MM.1S (cell line): Measurements from ENCODE around the gene LMO1.

Source experiments
- EZH2 ChIP-seq: fragments of 300-600 bp; sonication (generic); optimal IDR thresholded peaks from 2 replicates; pipeline ENCODE3; 2017; ENCODE audit warnings: low read depth, mild to moderate bottlenecking, antibody characterized with exemption, low read length, mixed read lengths
- EZH2phosphoT487 ChIP-seq: fragments of 300-600 bp; sonication (generic); IDR thresholded peaks from 2 replicates; pipeline ENCODE4 v1.6.1; 2018; ENCODE audit warnings: antibody characterized with exemption, low read length

DNA sequence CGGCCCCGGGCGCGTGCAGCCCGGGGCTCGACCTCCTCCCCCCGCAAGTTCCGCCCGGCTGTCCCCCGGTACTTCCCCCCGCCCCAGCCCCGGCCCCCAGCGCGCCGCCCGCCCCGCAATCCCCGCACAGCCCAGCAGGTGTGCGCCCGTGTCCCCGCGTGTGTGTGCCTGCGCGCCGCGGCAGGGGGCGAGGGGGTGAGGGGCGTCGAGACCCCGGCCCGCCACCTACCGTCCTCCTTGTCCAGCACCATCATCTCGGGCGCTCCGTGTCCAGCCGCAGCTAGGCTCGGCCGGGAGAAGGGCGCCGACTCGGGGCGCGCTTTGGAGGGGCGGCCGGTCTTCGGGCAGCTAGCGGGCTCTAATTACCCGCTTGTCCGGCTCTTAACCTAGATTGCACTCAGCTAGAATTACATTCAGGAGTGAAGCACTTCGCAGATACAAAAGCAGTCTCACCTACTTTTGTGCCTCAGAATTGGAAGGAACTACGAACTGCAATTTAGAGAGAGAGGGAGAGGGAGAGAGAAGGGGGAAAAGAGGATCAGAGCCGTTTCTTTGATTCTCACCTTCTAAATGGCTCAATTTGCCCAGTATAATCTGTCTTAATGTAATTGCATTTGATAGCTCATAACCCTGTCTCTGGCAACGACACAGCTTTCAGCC lies 439 bp downstream of the LMO1 start:
- TF ChIP-seq EZH2 (no peak), EZH2phosphoT487 (no peak)
